Osteocyte (in vitro differentiated cells): Measurements from ENCODE around the gene GPAT2. TPM values are rescaled to one million over a fixed set of nuclear protein-coding genes. Genes with fewer than 3 reads are reported as not detected.
"Not testable (repeated sequence)": the region's sequence is repeated elsewhere in the genome, so short reads cannot be mapped to it uniquely, and the experiment has no call there.

Experiments used
- DNase-seq: peaks from one replicate; pipeline ENCODE4 v3.0.0; 2021; ENCODE audit warnings: mixed read lengths; ENCODE audit not compliant: unreplicated experiment; ENCODE audit errors: extremely low spot score
- H3K27ac Mint-ChIP-seq: one replicate; pipeline ENCODE4 v1.8.0; 2021; ENCODE audit warnings: mild to moderate bottlenecking, mixed read lengths; ENCODE audit not compliant: unreplicated experiment
- H3K27me3 Mint-ChIP-seq: one replicate; pipeline ENCODE4 v1.8.0; 2021; ENCODE audit warnings: mixed read lengths; ENCODE audit not compliant: unreplicated experiment
- H3K36me3 Mint-ChIP-seq: one replicate; pipeline ENCODE4 v1.8.0; 2021; ENCODE audit warnings: mixed read lengths; ENCODE audit not compliant: unreplicated experiment
- H3K4me1 Mint-ChIP-seq: one replicate; pipeline ENCODE4 v1.8.0; 2021; ENCODE audit warnings: mixed read lengths; ENCODE audit not compliant: unreplicated experiment
- H3K4me3 Mint-ChIP-seq: one replicate; pipeline ENCODE4 v1.8.0; 2021; ENCODE audit warnings: mild to moderate bottlenecking, moderate library complexity, mixed read lengths; ENCODE audit not compliant: unreplicated experiment
- H3K9me3 Mint-ChIP-seq: one replicate; pipeline ENCODE4 v1.8.0; 2021; ENCODE audit warnings: mixed read lengths; ENCODE audit not compliant: unreplicated experiment
- CTCF ChIP-seq: fragments of 200-600 bp; sonication (generic); IDR thresholded peaks from 2 replicates; pipeline ENCODE4 v1.5.0; 2021; ENCODE audit warnings: antibody characterized with exemption, mild to moderate bottlenecking, moderate library complexity
- total RNA-seq: library from RNA; stranded (reverse); gene quantifications from 2 replicates; pipeline ENCODE4 v1.2.1, GENCODE V29; 2021

The GPAT2 gene
- total RNA-seq, 1 donor from 2014 or later, result not detected

DNA sequence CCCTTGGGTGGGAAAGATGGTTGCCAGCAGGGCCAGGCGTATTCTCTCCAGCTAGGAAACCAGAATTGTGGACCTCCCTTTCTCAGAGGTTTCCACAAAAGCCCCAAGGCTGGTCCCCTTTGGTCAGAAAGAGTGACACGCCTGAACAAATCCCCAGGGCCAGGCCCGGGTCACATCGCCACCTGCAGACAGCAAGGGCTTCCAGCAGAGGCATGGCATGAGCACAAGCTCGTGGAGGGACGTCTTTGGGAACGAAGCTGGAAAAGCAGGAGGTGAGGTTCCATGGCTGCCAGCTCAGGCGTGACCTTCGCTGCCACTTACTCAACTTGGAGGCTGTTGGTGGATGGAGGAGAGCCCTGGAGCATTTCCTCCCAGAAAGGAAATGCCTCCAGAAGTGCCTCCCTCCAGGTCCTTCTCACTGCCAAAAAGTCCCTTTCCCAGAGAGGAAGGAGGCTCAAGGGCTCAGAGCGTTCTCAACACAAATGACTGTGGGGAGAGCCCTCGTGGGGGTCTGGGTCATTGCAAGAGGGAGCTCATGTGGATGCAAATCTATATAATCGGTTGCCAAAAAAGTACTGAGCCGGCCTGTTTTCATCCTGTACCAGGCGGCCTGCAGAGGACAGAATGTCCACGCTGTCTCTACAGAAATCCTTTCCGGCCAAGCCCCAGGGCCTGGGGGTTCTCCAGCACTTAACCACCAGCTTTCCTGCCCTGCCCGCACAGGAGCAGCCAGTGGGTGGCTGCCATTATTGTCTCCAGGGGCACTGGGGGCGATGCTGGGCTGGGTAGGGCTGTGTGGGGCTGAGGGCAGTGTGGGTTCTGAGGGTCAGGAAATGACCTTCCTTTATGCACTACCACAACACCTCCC, 14.6 kb upstream of the GPAT2 start:
- H3K27ac Mint-ChIP-seq, H3K27me3 Mint-ChIP-seq, H3K4me3 Mint-ChIP-seq, H3K4me1 Mint-ChIP-seq, H3K9me3 Mint-ChIP-seq, H3K36me3 Mint-ChIP-seq, DNase-seq: not testable (repeated sequence)

DNA sequence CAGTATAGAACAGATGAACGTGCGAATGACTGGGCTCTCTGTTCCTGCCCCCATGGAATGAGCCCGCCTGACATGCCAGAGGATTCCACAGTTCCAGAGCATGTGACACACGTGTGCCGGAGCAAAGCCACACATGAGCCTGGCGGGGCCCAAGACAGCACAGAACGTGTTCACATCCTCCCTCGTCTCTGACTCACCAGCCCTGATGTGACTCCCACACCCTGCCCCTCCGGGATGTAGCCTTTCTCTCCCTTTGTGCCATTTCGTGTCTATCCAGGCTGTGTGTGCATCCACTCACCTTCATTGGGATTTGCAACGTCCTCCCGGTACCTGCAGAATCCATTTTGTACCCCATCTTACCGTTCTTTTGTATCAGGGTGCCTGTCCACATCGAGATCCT, 838 bp upstream of the GPAT2 start:
- H3K27me3 Mint-ChIP-seq, DNase-seq, H3K9me3 Mint-ChIP-seq, H3K27ac Mint-ChIP-seq, H3K4me1 Mint-ChIP-seq, H3K36me3 Mint-ChIP-seq, H3K4me3 Mint-ChIP-seq: not testable (repeated sequence)

DNA sequence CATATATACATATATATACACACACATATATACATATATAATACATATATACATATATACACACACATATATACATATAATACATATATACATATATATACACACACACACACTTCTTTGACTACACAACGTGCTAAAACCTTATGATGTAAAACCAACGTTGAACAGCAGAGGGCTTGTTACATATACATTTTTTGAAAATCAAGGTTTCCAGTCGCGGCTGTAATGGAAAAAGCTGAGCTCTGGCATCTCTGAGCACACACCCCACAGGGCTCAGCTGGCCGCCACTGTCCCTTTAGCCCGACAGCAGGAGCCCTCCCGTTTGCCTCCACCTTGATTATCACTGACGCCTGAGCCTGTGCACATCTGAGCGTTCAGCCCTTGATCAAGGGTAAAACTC, 719 bp downstream of the GPAT2 start:
- H3K4me1 Mint-ChIP-seq, result not testable (repeated sequence)

GRCh38 chr2:96027725-96028325, 6.9 kb downstream of the GPAT2 start:
- not testable (repeated sequence) for DNase-seq, H3K9me3 Mint-ChIP-seq

More for the DNA sequence above, 719 bp downstream of the GPAT2 start:
- DNase-seq, H3K27me3 Mint-ChIP-seq, H3K27ac Mint-ChIP-seq, H3K4me3 Mint-ChIP-seq, H3K36me3 Mint-ChIP-seq, H3K9me3 Mint-ChIP-seq: not testable (repeated sequence)

DNA sequence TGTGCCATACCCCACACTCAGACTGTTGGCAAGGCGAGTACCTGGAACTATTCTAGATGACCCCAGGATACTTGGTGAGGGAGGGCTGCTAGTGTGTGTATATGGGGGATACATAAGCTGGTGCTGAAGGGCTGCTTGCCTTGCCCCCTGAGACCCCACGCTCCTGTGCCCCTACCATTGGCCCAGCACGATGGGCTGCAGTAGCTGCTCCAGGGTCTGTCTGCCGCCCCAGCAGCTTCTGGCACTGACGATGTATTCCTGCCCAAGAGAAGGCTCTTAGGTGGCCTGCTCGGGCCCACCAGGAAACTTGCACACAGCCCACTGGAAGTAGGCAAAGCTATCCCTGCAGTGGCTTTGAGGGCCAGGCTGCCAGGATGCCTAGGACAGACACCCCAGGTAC, 9.0 kb downstream of the GPAT2 start:
- not testable (repeated sequence) for DNase-seq, H3K4me1 Mint-ChIP-seq, H3K36me3 Mint-ChIP-seq, H3K27me3 Mint-ChIP-seq, H3K27ac Mint-ChIP-seq, H3K4me3 Mint-ChIP-seq, H3K9me3 Mint-ChIP-seq

More at GRCh38 chr2:96027725-96028325, 6.9 kb downstream of the GPAT2 start:
- H3K4me1 Mint-ChIP-seq, H3K27ac Mint-ChIP-seq, H3K4me3 Mint-ChIP-seq, H3K27me3 Mint-ChIP-seq, H3K36me3 Mint-ChIP-seq: not testable (repeated sequence)

GRCh38 chr2:96025194-96025492, 9.6 kb downstream of the GPAT2 start:
- H3K4me3 Mint-ChIP-seq, result no peak overlapping the region
- H3K9me3 Mint-ChIP-seq, result no peaks in the 10 kb centered on the region
- H3K27ac Mint-ChIP-seq, result no peak overlapping the region
- no peaks in the 10 kb centered on the region for H3K36me3 Mint-ChIP-seq
- no peak for DNase-seq
- H3K27me3 Mint-ChIP-seq, result no peaks in the 10 kb centered on the region
- TF ChIP-seq CTCF, result no peak
- peaks cover 2% of the 10 kb centered on the region for H3K4me1 Mint-ChIP-seq

- Mint-ChIP-seq H3K36me3 (no peaks in the 10 kb centered on the region), H3K27me3 (no peaks in the 10 kb centered on the region), H3K27ac (no peak overlapping the region), H3K4me1 (peaks cover 2% of the 10 kb centered on the region), H3K9me3 (no peaks in the 10 kb centered on the region), H3K4me3 (no peak overlapping the region)
- TF ChIP-seq CTCF, result no peak
- no peak for DNase-seq
Observed at GRCh38 chr2:96024336-96025193, 10.2 kb downstream of the GPAT2 start.

DNA sequence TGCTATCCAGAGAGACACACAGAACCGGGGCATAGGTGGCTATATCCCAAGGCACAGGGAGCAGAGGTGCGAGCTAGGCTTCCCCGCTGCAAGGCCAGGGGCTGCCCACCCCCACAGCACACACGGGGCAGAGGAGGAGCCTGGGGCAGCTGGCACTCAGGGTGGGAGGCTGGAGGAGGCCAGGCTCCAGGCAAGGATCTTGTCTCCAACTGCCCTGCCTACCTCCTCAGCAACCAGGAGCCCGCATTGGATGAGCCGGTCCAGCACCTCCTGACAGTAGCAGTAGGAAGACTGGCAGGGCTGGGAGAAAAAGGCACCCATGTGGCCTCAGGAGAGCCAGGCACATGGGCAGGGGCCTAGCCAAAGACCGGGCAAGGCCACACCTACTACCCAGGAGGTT, 11.0 kb downstream of the GPAT2 start:
- not testable (repeated sequence) for H3K4me3 Mint-ChIP-seq, DNase-seq, H3K36me3 Mint-ChIP-seq, H3K9me3 Mint-ChIP-seq, H3K27ac Mint-ChIP-seq, H3K27me3 Mint-ChIP-seq, H3K4me1 Mint-ChIP-seq
